NT2/D1 (cell line): ENCODE measurements around the gene WNK2.

Source experiments
- DNase-seq: peaks from one replicate; pipeline ENCODE4 v3.0.0-alpha.2; 2011; ENCODE audit warnings: low read depth, low spot score
- H3K27me3 ChIP-seq: 2 replicates; pipeline ENCODE4 v1.6.0; 2011; ENCODE audit warnings: mild to moderate bottlenecking; ENCODE audit not compliant: insufficient read length, insufficient read depth
- H3K36me3 ChIP-seq: 2 replicates; pipeline ENCODE4 v1.6.1; 2011; ENCODE audit warnings: mild to moderate bottlenecking, low read length, mixed read lengths; ENCODE audit not compliant: insufficient read depth, insufficient read length
- H3K4me1 ChIP-seq: 2 replicates; pipeline ENCODE4 v1.5.1; 2011; ENCODE audit not compliant: insufficient read depth, insufficient read length
- H3K4me3 ChIP-seq: 2 replicates; pipeline ENCODE4 v1.5.1; 2011; ENCODE audit warnings: low read depth; ENCODE audit not compliant: insufficient read length
- H3K9ac ChIP-seq: 2 replicates; pipeline ENCODE4 v1.6.0; 2011; ENCODE audit warnings: low read depth; ENCODE audit not compliant: insufficient read length
- H3K9me3 ChIP-seq: 2 replicates; pipeline ENCODE4 v1.5.1; 2011; ENCODE audit warnings: mild to moderate bottlenecking, low read length; ENCODE audit not compliant: insufficient read depth
- SUZ12 ChIP-seq: IDR thresholded peaks from 2 replicates; pipeline ENCODE4 v1.6.1; 2011; ENCODE audit not compliant: insufficient read length, insufficient read depth; ENCODE audit errors: extremely low read depth
- YY1 ChIP-seq: IDR thresholded peaks from 2 replicates; pipeline ENCODE4 v1.6.1; 2011; ENCODE audit not compliant: insufficient read length, insufficient read depth
- ZNF274 ChIP-seq: IDR thresholded peaks from 2 replicates; pipeline ENCODE4 v1.6.1; 2011; ENCODE audit warnings: mild to moderate bottlenecking, low read depth, low read length

Gene WNK2

DNA sequence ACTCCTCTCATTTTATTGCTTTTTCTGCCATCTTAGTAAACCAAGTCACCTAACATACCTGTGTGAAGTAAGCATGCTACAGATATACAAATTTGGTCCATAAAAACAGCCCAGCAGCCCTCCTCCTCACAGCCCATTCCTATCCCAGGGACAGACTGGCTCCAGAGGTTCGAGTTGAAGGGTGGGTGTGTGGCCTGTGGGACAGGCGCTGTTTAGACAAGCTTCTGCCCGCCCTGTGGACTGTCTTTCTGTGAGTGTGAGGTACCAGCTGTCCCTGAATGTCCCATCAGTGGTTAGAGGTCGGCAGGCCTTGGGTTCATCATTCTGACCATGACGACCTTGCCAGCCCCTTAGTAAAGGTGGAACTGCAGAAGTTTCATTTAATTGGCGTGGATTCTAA lies 82.0 kb downstream of the WNK2 start:
- H3K9me3 ChIP-seq, result no peaks in the 10 kb centered on the region
- no peak for TF ChIP-seq ZNF274
- TF ChIP-seq YY1, result no peak
- TF ChIP-seq SUZ12, result no peak
- H3K9ac ChIP-seq, result no peak overlapping the region
- DNase-seq, result no peak
- peaks cover 43% of the 10 kb centered on the region for H3K36me3 ChIP-seq
- H3K4me1 ChIP-seq, result peaks cover 8% of the 10 kb centered on the region
- H3K27me3 ChIP-seq, result no peaks in the 10 kb centered on the region
- no peak overlapping the region for H3K4me3 ChIP-seq

DNA sequence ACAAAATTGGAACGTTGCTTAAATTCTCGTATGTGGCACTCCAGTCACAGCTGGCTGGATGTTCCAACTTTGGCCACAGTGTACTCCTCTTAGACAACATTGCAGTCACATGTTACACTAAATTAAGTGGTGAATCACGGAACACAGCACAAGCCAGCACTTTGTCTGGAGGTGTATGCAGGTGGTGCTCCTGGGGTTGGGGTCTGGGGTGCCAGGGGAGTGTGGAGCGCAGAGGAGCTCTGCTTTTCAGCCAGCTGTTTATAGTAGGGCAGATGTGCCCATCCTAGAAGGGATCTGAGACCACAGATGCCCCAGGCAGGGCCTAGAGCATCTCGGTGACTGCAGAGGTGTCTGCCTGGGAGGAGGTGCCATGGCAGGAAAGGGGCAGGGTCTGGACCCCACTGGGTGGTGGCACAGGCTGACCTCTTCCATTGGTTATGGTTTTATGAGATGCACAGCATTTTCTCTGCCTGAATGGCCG lies 82.6 kb downstream of the WNK2 start:
- H3K9me3 ChIP-seq, result no peaks in the 10 kb centered on the region
- TF ChIP-seq YY1 (no peak), SUZ12 (no peak), ZNF274 (no peak)
- peaks cover 43% of the 10 kb centered on the region for H3K36me3 ChIP-seq
- H3K9ac ChIP-seq, result no peak overlapping the region
- no peak overlapping the region for H3K4me3 ChIP-seq
- no peak for DNase-seq
- H3K27me3 ChIP-seq, result no peaks in the 10 kb centered on the region
- H3K4me1 ChIP-seq, result peaks cover 8% of the 10 kb centered on the region

DNA sequence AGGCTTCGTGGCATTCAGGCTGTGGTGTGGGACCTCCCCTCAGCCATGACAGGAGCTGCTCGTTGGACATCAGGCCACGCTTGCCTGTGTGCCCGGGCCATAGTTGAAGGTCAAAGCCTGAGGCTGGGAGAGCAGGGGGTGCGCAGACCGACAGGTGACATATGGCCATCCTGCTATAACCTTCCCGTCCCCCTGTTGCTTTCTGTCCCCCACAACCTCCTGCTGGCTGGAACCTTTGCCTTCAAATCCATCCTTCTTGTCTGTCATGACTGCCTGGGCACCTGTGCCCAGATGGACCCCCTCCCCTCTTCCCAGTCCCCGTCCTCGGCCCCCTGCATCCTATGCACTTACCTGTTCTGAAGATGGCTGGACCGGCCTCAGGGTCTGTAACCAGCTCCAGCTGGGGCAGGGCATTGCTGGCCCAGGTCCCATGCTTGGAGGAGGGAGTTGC lies 83.2 kb downstream of the WNK2 start:
- no peak overlapping the region for H3K9ac ChIP-seq
- H3K36me3 ChIP-seq, result peaks cover 43% of the 10 kb centered on the region
- DNase-seq, result no peak
- no peak overlapping the region for H3K4me3 ChIP-seq
- peaks cover 6% of the 10 kb centered on the region for H3K4me1 ChIP-seq
- no peak for TF ChIP-seq ZNF274
- TF ChIP-seq SUZ12, result no peak
- TF ChIP-seq YY1, result no peak
- no peaks in the 10 kb centered on the region for H3K27me3 ChIP-seq
- no peaks in the 10 kb centered on the region for H3K9me3 ChIP-seq

DNA sequence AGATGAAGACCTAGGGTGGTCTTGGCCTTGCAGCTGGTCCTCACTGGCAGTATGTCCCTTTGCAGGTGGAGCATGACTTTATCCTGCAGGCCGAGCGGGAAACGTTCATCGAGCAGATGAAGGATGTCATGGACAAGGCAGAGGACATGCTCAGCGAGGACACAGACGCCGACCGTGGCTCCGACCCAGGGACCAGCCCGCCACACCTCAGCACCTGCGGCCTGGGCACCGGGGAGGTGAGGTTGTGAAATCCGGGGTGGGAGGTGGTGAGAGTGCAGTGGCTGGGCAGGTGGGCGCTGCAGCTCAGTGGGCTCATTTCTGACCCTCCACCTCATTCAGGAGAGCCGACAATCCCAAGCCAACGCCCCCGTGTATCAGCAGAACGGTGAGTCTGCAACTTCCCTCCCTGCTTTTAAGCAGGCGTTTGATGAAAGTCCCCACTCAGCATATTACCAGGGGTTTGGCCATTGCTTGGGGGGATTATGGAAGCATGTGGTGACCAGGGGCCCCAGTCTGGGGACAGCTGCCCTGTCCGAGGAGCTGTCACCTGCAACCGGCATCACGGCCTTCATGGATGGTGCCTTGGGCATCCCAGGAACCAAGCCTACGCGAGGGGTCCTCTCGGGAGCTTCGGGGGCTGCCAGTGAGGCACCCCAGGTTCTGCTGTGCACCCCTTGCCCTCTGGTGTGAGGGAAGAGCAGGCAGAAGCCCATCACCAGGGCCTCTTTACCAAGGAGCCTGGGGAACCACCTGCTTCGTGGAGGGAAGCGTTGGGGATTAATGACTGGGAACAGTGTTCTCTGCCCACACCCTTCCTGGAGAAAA lies 84.0 kb downstream of the WNK2 start:
- H3K4me3 ChIP-seq, result no peak overlapping the region
- H3K36me3 ChIP-seq, result peaks cover 39% of the 10 kb centered on the region
- DNase-seq, result no peak
- no peak overlapping the region for H3K9ac ChIP-seq
- H3K9me3 ChIP-seq, result no peaks in the 10 kb centered on the region
- H3K27me3 ChIP-seq, result no peaks in the 10 kb centered on the region
- peaks cover under 1% of the 10 kb centered on the region for H3K4me1 ChIP-seq
- TF ChIP-seq ZNF274, result no peak
- no peak for TF ChIP-seq YY1
- TF ChIP-seq SUZ12, result no peak

DNA sequence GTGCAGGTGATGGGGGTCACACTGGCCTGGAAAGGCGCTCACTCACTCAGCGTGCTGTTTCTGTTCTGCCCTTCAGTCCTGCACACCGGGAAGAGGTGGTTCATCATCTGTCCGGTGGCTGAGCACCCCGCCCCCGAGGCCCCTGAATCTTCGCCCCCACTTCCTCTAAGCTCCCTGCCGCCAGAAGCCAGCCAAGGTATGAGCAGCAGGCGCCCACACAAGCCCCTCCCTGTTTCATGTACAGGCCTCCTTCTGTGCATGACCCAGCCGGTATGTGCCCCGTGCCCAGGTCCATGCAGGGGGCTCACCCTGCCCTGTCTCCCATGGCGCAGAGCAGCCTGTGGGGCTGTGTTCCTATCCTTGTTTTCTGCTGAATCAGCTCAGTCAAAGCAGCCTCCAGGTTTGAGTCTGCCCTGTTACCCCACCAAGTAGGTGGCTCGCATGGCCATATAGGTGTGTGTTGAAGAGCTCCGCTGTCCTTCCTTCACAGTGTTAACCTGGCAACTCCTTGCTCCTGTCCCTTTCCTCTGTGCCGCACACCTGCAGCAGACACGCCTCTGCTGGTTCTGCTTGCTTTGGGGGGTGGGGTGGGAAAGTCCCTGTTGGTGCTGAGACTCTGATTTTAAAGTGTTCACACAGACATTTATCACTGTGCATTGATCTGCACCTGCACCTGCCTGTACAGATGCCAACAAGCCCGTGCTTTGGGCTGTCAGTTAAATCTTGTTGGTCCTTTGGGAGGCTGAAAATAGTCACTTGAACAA lies 84.8 kb downstream of the WNK2 start:
- no peak for DNase-seq
- Histone ChIP-seq H3K9ac (no peak overlapping the region), H3K9me3 (no peaks in the 10 kb centered on the region), H3K4me3 (no peak overlapping the region), H3K4me1 (no peaks in the 10 kb centered on the region), H3K36me3 (peaks cover 36% of the 10 kb centered on the region), H3K27me3 (no peaks in the 10 kb centered on the region)
- TF ChIP-seq SUZ12 (no peak), ZNF274 (no peak), YY1 (no peak)

DNA sequence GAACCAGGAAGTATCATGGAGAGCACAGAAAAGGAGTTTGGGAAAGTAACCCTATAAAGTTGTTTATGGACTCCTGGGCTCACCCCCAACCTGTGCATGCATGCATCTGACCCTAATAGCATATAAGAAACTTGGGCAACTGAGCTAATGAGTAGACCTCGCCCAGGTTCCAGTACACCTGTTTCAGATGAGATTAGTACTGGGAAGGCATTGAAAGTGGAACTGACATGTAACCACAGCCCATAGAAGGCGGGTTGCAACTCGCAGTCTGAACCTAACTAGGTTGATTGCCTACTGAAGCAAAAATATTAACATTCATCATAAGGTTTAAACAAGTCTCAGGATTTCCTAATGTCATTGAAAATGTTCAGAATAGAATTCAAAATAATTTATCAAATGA lies 87.0 kb downstream of the WNK2 start:
- TF ChIP-seq YY1 (no peak), SUZ12 (no peak), ZNF274 (no peak)
- Histone ChIP-seq H3K4me1 (no peaks in the 10 kb centered on the region), H3K36me3 (peaks cover 24% of the 10 kb centered on the region), H3K9ac (no peak overlapping the region), H3K27me3 (no peaks in the 10 kb centered on the region), H3K9me3 (no peaks in the 10 kb centered on the region), H3K4me3 (no peak overlapping the region)
- DNase-seq, result no peak

DNA sequence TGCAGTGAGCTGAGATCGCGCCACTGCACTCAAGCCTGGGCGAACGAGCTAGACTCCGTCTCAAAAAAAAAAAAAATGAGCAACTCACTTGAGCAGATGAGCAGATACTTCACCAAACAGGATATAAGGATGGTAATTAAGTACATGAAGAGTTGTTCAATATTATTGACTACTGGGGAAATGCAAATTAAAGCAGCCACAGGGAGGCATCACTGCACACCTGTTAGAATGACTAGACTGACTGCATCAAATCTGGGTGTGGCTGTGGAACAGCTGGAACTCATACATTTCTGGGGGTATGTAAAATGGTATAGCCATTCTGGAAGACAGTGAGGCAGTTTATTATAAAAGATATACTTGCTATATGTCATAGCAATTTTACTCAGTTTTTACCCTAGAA lies 93.0 kb downstream of the WNK2 start:
- no peak for DNase-seq
- H3K4me1 ChIP-seq, result no peaks in the 10 kb centered on the region

More for the DNA sequence above, 93.0 kb downstream of the WNK2 start:
- no peaks in the 10 kb centered on the region for H3K27me3 ChIP-seq
- H3K9ac ChIP-seq, result no peak overlapping the region
- no peaks in the 10 kb centered on the region for H3K36me3 ChIP-seq
- H3K4me3 ChIP-seq, result no peak overlapping the region
- TF ChIP-seq YY1, result no peak
- H3K9me3 ChIP-seq, result no peaks in the 10 kb centered on the region
